GM18861 (cell line): ENCODE data around the gene BTBD17.

Experiments used
- ATAC-seq: cut with Tn5 transposase; IDR thresholded peaks from one replicate; pipeline ENCODE4 v1.9.1; 2021; ENCODE audit not compliant: unreplicated experiment

Gene BTBD17

GRCh38 chr17:74362069-74362405, 369 bp upstream of the BTBD17 start:
- ATAC-seq = no peak

DNA sequence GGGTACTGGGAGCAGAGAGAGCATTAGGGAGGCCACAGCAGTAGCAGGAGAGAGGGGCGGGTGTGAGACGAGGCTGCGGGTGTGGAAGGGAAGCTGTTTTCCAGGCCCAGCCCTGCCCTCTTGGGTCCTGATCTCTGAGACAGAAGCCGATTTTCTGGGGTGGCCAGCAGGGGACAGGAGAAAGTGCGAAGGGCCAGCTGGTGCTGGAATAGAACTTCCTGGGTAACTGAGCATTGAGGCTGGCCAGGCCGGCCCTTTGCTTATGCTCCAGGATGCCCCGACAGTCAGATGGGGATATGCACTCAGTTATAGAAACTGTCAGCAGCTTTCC, 804 bp downstream of the BTBD17 start:
- no peak for ATAC-seq

GRCh38 chr17:74359916-74360315, 1.8 kb downstream of the BTBD17 start:
- no peak for ATAC-seq

DNA sequence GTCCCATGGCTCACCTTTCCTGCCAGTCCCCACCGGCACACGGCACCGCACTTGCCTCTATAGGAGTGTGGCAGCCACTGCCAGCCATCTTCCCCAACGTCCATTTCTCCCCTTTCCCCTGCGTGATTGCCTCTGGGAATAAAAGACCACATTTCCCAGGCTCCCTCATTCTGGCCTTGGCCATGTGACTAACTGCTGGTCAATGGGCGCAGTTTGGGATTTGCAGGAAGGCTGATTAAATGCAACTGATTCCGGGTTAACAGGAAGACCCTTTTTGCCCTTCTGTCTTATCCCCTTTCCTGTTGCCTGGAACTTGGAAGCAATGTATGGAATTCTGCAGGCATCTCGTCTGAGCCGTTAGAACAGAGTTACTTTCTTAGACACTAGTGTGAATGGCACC, 3.0 kb downstream of the BTBD17 start:
- ATAC-seq = no peak

DNA sequence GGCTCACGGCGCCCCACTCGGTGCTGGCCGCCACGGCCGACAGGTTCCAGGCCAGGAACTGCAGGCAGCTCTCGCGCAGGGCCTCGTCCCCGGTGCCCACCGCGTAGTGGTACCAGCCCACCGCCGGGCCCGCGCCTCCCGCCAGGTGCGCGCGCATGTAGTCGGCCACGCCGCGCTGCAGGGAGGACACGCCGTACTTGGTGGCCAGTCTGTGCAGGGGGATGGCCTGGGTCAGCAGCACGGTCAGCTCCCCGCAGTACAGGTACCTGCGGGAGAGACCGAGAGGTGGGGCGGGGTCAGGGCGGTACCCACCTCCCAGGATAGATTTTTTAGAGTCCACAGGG, 4.2 kb downstream of the BTBD17 start:
- no peak for ATAC-seq

DNA sequence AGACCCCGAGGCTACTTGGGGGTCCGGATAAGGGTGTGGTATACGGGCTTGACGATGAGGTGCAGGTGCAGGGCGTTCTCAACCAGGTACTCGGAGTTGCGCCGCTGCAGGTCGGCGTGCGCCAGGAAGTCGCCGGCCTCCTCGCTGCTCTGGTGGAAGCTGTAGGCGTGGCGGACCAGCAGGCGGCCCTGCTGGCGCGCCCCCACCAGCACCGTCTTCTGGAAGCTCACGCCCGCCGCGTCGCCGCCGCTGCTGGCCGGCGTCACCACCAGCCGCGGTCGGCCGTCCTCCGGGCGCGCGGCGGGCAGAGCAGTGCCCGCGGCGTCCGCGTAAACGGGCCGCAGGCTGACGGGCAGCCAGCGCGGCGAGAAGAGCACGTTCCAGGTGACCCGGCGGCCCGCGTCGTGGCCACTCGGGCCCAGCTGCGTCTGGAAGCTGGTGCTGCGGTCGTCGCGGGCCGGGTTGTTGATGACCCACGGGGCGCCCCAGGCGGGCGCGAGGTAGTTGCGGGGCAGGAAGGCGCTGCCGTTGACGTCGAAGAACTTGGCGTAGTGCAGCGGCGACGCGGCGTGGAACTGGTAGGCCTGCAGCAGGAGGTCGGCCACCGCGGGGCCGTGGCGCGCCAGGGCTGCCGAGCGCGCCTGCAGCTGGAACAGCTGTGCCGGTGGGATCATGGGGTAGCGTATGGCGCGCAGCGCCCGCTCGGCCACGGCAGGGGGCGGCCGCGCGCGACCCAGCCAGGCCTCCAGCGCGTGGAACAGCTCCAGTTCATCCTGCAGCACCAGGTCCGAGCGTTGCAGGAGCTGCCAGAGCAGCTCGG, 4.8 kb downstream of the BTBD17 start:
- no peak for ATAC-seq

DNA sequence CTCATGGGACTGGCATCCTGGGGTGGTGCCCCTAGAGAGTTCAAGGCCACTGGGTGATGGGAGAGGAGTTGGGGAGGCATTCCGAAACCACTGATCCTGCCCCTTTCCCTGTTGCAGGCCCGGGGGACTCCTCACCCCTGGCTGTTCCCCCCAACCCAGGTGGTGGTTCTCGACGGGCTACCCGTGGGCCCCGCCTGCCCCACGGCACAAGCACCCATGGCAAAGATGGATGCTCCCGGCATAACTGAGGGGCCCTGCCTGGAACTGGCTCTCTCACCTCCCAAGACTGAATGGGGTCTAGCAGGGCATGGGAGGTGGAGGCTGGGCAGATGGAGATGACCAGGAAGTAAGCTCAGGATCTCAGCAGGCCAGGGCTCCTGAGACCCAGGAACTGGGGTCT, 6.6 kb downstream of the BTBD17 start:
- ATAC-seq = no peak

DNA sequence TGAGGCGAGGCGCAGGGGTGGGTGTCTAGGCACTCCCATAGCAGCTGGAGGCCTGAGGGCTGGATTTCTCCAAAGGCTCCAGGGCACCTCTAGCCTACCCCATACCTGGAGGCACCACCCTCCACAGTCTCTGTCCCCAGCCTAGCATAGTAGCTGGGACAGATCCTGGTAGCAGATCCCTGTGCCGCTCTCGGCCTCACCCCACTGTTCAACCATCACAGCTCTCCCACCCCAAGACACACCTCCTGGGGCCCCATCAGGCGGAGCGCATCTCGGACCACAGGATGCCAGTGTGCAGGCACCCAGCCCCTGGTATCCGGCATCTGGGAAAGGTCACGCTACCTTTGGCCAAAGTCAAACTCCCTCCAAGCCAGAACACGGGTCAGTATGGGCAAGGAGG, 7.1 kb downstream of the BTBD17 start:
- no peak for ATAC-seq

DNA sequence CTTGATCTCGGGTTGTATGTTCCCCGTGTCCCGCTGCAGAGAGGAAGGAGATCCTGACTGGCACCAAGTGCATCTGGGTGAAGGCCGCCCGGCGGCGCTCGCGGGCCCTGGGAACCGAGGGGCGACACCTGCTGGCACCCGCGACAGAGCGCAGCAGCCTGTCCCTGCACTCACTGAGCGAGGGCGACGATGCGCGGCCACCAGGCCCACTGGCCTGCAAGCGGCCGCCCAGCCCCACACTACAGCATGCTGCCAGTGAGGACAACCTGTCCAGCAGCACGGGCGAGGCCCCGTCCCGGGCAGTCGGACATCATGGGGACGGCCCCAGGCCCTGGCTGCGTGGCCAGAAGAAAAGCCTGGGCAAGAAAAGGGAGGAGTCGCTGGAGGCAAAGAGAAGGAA, 7.5 kb downstream of the BTBD17 start:
- no peak for ATAC-seq

- no peak for ATAC-seq
Observed at GRCh38 chr17:74353446-74354060, 8.1 kb downstream of the BTBD17 start.

DNA sequence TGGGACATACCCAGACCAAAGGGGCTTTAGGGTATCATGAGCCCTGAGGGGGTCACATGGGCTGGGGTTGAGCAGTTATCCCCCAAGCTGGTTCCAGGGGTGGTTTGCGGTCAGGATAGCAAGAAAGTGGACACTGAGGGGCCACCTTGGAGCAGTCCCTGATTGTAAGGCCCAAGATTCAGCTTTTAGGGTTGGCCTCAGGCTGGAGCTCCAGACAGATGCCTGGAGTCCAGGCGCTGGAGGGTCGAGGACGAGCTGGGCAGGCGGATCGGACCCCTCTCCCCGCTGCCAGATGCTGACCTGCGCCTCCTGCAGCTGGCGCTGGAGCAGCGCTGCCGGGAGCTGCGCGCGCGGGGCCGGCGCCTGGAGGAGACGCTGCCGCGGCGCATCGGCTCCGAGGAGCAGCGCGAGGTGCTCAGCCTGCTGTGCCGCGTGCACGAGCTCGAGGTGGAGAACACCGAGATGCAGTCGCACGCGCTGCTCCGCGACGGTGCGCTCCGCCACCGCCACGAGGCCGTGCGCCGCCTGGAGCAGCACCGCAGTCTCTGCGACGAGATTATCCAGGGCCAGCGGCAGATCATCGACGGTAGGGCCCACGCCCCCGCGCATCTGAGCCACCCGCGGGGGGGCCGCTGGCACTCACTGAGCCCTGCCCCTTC, 10.0 kb downstream of the BTBD17 start:
- ATAC-seq = no peak

- ATAC-seq = no peak
Observed at GRCh38 chr17:74350486-74350885, 11.2 kb downstream of the BTBD17 start.

DNA sequence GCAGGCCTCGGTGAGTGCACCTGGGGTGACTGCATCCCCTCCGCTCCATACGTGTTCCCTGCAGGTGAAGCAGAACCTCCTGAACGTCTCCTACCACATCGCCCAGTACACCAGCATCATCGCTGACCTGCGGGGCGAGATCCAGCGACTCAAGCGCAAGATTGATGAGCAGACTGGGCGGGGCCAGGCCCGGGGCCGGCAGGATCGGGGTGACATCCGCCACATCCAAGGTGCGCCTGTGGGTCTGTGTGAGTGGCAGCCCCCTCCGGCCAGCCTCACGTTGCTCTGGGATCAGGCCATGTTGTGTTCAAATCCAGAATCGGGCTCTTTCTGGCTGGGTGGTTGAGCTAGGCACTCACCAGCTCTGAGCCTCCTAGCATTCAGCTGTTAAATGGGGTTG, 12.5 kb downstream of the BTBD17 start:
- no peak for ATAC-seq

- ATAC-seq = no peak
Observed at GRCh38 chr17:74347646-74348045, 14.0 kb downstream of the BTBD17 start.

DNA sequence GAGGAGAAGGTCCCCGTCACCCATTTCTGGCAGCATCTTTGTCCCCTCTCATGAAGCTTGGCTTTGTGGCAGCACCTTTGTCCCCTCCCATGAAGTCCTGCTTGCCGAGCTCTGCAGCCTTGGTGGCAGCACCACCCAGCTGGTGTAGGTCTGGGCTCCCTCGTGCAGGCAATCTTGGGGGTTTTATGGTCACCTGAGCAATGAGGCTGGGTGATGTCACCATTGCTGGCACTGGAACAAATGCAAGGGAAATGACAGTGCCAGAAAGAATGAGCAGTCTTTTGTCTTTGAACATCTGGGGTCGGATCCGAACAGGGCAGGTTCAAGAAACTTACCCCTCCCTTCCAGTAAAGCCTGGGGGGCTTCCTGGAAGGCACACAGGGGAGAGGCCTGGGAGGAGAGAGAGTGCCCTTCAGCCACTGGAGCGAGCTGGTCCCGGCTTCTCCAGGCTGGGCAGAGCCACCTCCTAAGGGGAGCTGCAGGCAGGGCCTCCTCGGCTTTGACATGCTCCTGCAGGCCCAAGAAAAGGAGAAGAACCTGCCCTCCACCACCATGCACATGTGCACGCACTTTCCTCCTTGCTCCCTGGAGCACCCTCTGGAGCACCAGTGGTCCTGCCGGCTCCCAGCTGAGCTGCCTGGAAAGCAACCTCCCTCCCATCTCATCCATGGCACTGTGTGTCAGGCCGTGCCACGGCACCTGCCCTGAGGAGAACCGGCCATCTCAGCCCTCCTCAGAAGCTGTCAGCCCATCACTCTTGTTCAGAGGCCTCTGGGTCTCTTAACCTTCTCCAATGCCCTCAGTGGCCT, 16.0 kb downstream of the BTBD17 start:
- ATAC-seq = no peak

- no peak for ATAC-seq
Observed at GRCh38 chr17:74344658-74345057, 17.0 kb downstream of the BTBD17 start.

GRCh38 chr17:74343526-74344284, 18.0 kb downstream of the BTBD17 start:
- ATAC-seq = no peak

DNA sequence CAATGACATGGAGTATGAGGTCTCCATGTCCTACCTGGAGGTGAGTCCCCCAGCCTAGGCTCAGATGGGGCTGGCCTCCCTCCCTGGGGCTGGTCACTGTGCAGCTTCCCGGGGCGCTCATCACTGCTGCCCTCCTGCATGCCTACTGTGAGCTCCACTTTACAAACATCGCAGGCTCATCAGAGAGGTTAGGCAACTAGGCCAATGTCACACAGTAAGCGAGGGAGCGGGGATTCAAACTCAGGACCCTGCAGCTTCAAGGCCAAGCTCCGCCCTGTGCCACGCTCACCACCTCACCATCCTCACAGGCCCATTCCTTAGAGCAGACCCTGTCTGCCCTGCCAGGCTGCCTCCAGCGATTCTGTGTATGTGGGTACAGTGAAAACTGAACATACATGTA, 18.5 kb downstream of the BTBD17 start:
- no peak for ATAC-seq

DNA sequence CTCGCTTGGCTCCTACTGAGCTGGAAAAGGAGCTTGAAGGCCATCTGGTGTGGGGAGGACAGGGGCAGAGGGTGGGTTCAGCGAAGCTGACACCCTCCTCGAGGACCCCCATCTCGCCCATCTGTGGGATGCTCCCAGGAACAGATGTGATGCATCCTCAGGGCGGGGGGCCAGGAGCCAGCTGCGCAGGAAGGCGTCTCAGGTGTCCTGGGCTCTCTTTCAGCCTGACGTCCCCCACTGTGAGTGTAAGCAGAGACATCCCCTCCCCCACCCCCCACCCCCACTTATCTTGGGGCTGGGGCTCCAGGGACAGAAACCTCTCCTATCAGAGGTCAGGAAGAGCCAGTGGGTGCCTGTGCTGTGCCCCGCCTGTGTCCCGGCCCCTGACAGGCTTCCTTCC, 19.4 kb downstream of the BTBD17 start:
- no peak for ATAC-seq

DNA sequence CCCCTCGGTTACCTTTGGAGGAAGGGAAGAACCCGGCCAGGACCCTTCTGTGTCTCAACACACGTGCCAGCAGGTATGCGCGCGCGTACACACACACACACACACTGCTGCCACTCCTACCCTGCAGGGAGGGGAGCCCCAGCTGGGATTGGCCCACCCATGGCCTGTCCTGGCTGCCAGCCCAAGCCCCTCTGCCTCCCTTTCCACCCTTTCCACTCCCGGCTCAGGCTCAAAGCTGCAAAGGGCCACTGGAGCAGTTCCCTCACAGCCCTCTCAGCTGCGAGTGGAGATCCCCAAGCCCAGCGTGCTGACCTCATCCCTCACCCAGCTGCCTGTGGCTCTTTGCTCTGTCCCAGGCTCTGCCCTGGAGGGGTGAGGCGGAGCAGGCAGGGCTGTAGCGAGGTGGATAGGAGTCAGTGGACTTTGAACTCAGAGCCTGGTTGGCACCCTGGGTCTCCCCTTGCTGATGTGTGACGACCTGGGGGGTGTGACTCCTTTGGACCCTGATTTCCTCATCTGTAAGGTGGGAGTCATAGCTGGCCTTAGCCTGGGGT, 21.1 kb downstream of the BTBD17 start:
- ATAC-seq = no peak
